H1 (cell line): ENCODE data around the gene MLYCD.

Source experiments
- ATF3 ChIP-seq: IDR thresholded peaks from 2 replicates; pipeline ENCODE4 v1.6.1; 2011; ENCODE audit warnings: low read depth, mild to moderate bottlenecking, low read length; ENCODE audit not compliant: insufficient read depth
- BRCA1 ChIP-seq: IDR thresholded peaks from 2 replicates; pipeline ENCODE4 v1.6.1; 2012; ENCODE audit warnings: low read depth, low read length, improper control_type of control experiment
- CTBP2 ChIP-seq: IDR thresholded peaks from 2 replicates; pipeline ENCODE4 v1.7.0; 2011; ENCODE audit warnings: borderline replicate concordance, mild to moderate bottlenecking, moderate library complexity, mixed read lengths, low read length; ENCODE audit not compliant: insufficient read depth, insufficient read length
- CTCF ChIP-seq, 3 experiments: IDR thresholded peaks; 1 replicate in 2 of 3; 2 replicates in 1 of 3; pipeline versions ENCODE4 v1.5.1 to v1.6.1; 2011; ENCODE audit warnings: low read length in 3 of 3, mild to moderate bottlenecking in 3 of 3, inconsistent platforms in 2 of 3, low read depth in 1 of 3, moderate library complexity in 1 of 3; ENCODE audit not compliant: insufficient read depth in 1 of 3; ENCODE audit errors: control extremely low read depth in 1 of 3
- NRF1 ChIP-seq: IDR thresholded peaks from 2 replicates; pipeline ENCODE4 v1.6.1; 2011; ENCODE audit warnings: mild to moderate bottlenecking, low read depth, low read length, improper control_type of control experiment
- SIRT6 ChIP-seq: IDR thresholded peaks from one replicate; pipeline ENCODE4 v1.7.1; 2012; ENCODE audit warnings: low read length, inconsistent platforms
- SP1 ChIP-seq: IDR thresholded peaks from 2 replicates; pipeline ENCODE4 v1.6.1; 2011; ENCODE audit warnings: low read depth, low read length
- TEAD4 ChIP-seq: IDR thresholded peaks from 2 replicates; pipeline ENCODE4 v1.6.1; 2012; ENCODE audit warnings: low read depth, low read length, inconsistent platforms, mixed read lengths
- YY1 ChIP-seq: IDR thresholded peaks from 2 replicates; pipeline ENCODE4 v1.6.1; 2011; ENCODE audit warnings: low read depth, mild to moderate bottlenecking, low read length

- TF ChIP-seq SP1: no peak
- TF ChIP-seq BRCA1: no peak
- no peak for TF ChIP-seq YY1
- TF ChIP-seq SIRT6: no peak
- no peak for TF ChIP-seq NRF1
- no peak for TF ChIP-seq ATF3
- no peak for TF ChIP-seq CTCF (IDR thresholded peaks at IDR 0.05; ENCODE audit: control extremely low read depth in 1 of 3, insufficient read depth in 1 of 3, low read depth in 1 of 3, low read length in 3 of 3)
- TF ChIP-seq TEAD4: no peak
- TF ChIP-seq CTBP2: no peak
Measured at GRCh38 chr16:83852774-83853173, 46.1 kb upstream of the MLYCD start.
